MM.1S (cell line): Measurements from ENCODE around the gene MYOG.

Experiments
- DNase-seq: peaks from one replicate; pipeline ENCODE4 v3.0.0-alpha.2; 2015
- H2AFZ ChIP-seq: fragments of 300-600 bp; sonication (generic); 2 replicates; pipeline ENCODE4 v1.6.0; 2016; ENCODE audit warnings: antibody characterized with exemption, low read length
- H3F3A ChIP-seq: fragments of 300-600 bp; sonication (generic); 2 replicates; pipeline ENCODE4 v1.6.1; 2016; ENCODE audit warnings: mild to moderate bottlenecking, antibody characterized with exemption, low read length, moderate library complexity, mixed read lengths; ENCODE audit not compliant: insufficient read depth
- H3K27ac ChIP-seq: fragments of 300-600 bp; sonication (generic); 2 replicates; pipeline ENCODE4 v1.5.1; 2016; ENCODE audit warnings: mild to moderate bottlenecking, low read length
- H3K27me3 ChIP-seq: fragments of 300-600 bp; sonication (generic); replicated peaks from 2 replicates; pipeline ENCODE4 v1.6.0; 2016; ENCODE audit warnings: low read length; ENCODE audit not compliant: insufficient read depth
- H3K36me3 ChIP-seq: fragments of 300-600 bp; sonication (generic); replicated peaks from 2 replicates; pipeline ENCODE4 v1.6.1; 2016; ENCODE audit warnings: mild to moderate bottlenecking, low read length, mixed read lengths; ENCODE audit not compliant: insufficient read depth
- H3K4me1 ChIP-seq: fragments of 300-600 bp; sonication (generic); 2 replicates; pipeline ENCODE4 v1.6.1; 2016; ENCODE audit warnings: low read length, mixed read lengths
- H3K4me2 ChIP-seq: fragments of 300-600 bp; sonication (generic); 2 replicates; pipeline ENCODE4 v1.6.0; 2016; ENCODE audit warnings: low read depth, low read length
- H3K4me3 ChIP-seq: fragments of 300-600 bp; sonication (generic); 2 replicates; pipeline ENCODE4 v1.5.1; 2016; ENCODE audit warnings: low read length, mixed read lengths
- H3K79me2 ChIP-seq: fragments of 300-600 bp; sonication (generic); 2 replicates; pipeline ENCODE4 v1.6.1; 2016; ENCODE audit warnings: mixed run types, low read length, mixed read lengths
- H3K9ac ChIP-seq: fragments of 300-600 bp; sonication (generic); 2 replicates; pipeline ENCODE4 v1.6.1; 2016; ENCODE audit warnings: low read length, mixed read lengths
- H3K9me2 ChIP-seq: fragments of 300-600 bp; sonication (generic); replicated peaks from 2 replicates; pipeline ENCODE4 v1.6.1; 2016; ENCODE audit warnings: mild to moderate bottlenecking, low read length, mixed read lengths; ENCODE audit not compliant: insufficient read depth
- H3K9me3 ChIP-seq: fragments of 300-600 bp; sonication (generic); replicated peaks from 2 replicates; pipeline ENCODE4 v1.6.1; 2016; ENCODE audit warnings: mild to moderate bottlenecking, low read length, mixed read lengths; ENCODE audit not compliant: insufficient read depth
- H4K20me1 ChIP-seq: fragments of 300-600 bp; sonication (generic); 2 replicates; pipeline ENCODE4 v1.6.1; 2016; ENCODE audit warnings: mild to moderate bottlenecking, low read length, moderate library complexity, mixed read lengths; ENCODE audit not compliant: insufficient read depth
- EZH2 ChIP-seq: fragments of 300-600 bp; sonication (generic); optimal IDR thresholded peaks from 2 replicates; pipeline ENCODE3; 2017; ENCODE audit warnings: low read depth, mild to moderate bottlenecking, antibody characterized with exemption, low read length, mixed read lengths
- EZH2phosphoT487 ChIP-seq: fragments of 300-600 bp; sonication (generic); IDR thresholded peaks from 2 replicates; pipeline ENCODE4 v1.6.1; 2018; ENCODE audit warnings: antibody characterized with exemption, low read length
- TF ChIP-seq, protein P1 (sequence below): fragments of 300-600 bp; sonication (generic); IDR thresholded peaks from 2 replicates; pipeline ENCODE4 v1.5.1; 2016; ENCODE audit warnings: antibody characterized with exemption, low read length, mixed read lengths

MYOG gene

DNA sequence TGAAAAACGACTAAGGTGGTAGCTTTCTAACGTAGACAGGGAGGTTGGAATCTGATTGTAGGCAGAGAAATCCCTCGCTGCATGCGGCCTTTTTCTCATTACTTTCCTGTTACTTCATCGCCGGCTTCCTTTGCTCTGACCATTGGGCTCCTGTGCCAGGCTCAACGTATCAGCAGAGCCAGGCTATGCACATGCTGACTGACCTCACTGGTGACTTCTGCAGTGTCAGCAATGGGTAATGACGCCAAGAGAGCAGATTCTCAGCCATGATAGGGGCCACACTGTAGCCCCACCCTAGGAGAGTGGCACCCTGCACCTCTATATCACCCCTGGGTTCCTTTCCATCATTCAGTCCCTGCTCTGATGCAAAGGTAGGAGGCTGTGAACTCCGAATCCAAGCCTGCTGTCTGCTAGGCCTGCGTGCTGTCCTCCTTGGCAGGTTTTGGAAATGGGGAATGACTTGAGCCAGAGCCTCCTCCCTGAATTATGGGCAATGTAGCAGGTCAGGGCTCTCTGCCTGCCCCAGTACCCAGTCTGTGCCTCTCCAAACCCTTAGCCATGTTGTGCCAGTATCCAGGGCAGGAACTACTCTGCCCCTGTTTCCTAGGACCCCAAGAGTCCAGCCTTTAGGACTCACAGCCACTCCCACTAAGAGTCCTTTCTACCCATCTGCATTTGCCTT lies 48.2 kb downstream of the MYOG start:
- DNase-seq: no peak
- Histone ChIP-seq H3K4me1 (peaks cover 51% of the 10 kb centered on the region), H3K9ac (peak overlapping the region; percentile 5; the same call in 1 of the 2 replicates), H3K9me2 (no peaks in the 10 kb centered on the region), H3K4me3 (peak overlapping the region; percentile 5; the same call in 1 of the 2 replicates), H3K36me3 (no peaks in the 10 kb centered on the region), H3K27ac (peak overlapping the region; percentile 8; the same call in 1 of the 2 replicates), H4K20me1 (no peaks in the 10 kb centered on the region), H3K27me3 (no peaks in the 10 kb centered on the region), H3K4me2 (peak overlapping the region; percentile 64), H3K79me2 (no peaks in the 10 kb centered on the region), H2AFZ (peak overlapping the region; percentile 52), H3F3A (peaks cover 22% of the 10 kb centered on the region), H3K9me3 (no peaks in the 10 kb centered on the region)
- no peak for TF ChIP-seq EZH2
- TF ChIP-seq, protein P1, sequence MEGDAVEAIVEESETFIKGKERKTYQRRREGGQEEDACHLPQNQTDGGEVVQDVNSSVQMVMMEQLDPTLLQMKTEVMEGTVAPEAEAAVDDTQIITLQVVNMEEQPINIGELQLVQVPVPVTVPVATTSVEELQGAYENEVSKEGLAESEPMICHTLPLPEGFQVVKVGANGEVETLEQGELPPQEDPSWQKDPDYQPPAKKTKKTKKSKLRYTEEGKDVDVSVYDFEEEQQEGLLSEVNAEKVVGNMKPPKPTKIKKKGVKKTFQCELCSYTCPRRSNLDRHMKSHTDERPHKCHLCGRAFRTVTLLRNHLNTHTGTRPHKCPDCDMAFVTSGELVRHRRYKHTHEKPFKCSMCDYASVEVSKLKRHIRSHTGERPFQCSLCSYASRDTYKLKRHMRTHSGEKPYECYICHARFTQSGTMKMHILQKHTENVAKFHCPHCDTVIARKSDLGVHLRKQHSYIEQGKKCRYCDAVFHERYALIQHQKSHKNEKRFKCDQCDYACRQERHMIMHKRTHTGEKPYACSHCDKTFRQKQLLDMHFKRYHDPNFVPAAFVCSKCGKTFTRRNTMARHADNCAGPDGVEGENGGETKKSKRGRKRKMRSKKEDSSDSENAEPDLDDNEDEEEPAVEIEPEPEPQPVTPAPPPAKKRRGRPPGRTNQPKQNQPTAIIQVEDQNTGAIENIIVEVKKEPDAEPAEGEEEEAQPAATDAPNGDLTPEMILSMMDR: no peak
- TF ChIP-seq EZH2phosphoT487: no peak

DNA sequence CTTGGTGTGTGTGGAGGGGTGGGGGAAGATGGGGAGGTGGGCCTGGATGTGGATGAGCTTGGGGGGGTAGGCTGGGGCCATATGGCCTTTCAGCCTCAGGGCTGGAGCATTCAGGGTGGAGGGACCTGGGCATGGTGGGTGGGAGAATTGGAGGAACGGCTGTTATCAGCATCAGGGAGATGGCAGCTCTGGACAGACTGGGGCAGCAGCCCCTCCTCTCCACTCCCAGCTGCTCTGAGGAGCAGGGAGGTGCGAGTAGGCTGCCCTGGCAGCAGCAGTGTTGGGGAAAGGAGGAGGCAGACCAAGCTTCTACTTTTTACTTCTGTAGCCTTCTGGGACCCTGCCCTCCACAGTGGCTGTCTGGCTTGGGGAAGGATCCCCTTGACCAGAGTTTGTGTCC lies 49.3 kb downstream of the MYOG start:
- no peak overlapping the region for H2AFZ ChIP-seq
- no peaks in the 10 kb centered on the region for H3K9me2 ChIP-seq
- no peak overlapping the region for H3K4me2 ChIP-seq
- no peaks in the 10 kb centered on the region for H3K36me3 ChIP-seq
- H3K9ac ChIP-seq: no peak overlapping the region
- H3K27me3 ChIP-seq: no peaks in the 10 kb centered on the region
- no peak for DNase-seq
- H3K27ac ChIP-seq: no peak overlapping the region
- no peak overlapping the region for H3K4me3 ChIP-seq
- no peaks in the 10 kb centered on the region for H3K79me2 ChIP-seq
- H3F3A ChIP-seq: peaks cover 22% of the 10 kb centered on the region
- no peaks in the 10 kb centered on the region for H3K9me3 ChIP-seq
- peaks cover 46% of the 10 kb centered on the region for H3K4me1 ChIP-seq
- no peaks in the 10 kb centered on the region for H4K20me1 ChIP-seq
- TF ChIP-seq EZH2 (no peak), EZH2phosphoT487 (no peak)
- TF ChIP-seq, protein P1: no peak

DNA sequence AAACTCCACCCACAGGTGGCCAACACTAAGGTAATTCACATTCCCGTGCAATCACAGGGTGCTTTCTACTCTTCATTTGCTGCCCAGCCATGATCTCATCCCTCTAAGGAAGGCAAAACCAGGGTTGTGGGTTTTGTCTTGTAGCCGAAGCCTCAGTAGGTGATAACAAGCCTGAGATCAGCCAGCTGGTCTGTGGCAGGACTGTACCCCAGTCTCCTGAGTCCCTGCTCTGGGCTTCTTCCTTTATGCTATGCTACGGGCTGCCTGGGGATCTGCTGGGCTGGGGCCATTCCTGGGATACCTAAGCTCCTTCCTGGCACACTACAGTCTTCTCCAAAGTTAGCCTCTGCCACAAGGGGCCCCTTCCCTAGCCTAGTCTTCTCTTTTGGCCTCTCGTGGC lies 49.7 kb downstream of the MYOG start:
- Histone ChIP-seq H2AFZ (no peak overlapping the region), H3K9ac (no peak overlapping the region), H3K4me1 (peaks cover 42% of the 10 kb centered on the region), H3K27me3 (no peaks in the 10 kb centered on the region), H3F3A (peaks cover 19% of the 10 kb centered on the region), H3K4me3 (no peak overlapping the region), H3K4me2 (no peak overlapping the region), H3K79me2 (no peaks in the 10 kb centered on the region), H3K9me2 (no peaks in the 10 kb centered on the region), H3K36me3 (no peaks in the 10 kb centered on the region), H4K20me1 (no peaks in the 10 kb centered on the region), H3K9me3 (no peaks in the 10 kb centered on the region), H3K27ac (no peak overlapping the region)
- TF ChIP-seq, protein P1: no peak
- TF ChIP-seq EZH2phosphoT487 (no peak), EZH2 (no peak)
- DNase-seq: no peak
